GM23338 (cell line): Measurements from ENCODE around the gene DOK7.

Experiments used
- CREB1 ChIP-seq: fragments of 250-450 bp; sonication (Bioruptor Pico); IDR thresholded peaks from 2 replicates; pipeline ENCODE4 v1.5.0; 2020; ENCODE audit warnings: low read depth, mild to moderate bottlenecking, moderate library complexity
- CTCF ChIP-seq, 2 experiments: fragments of 200-600 bp in 1 of 2; sonication (generic) in 1 of 2; conservative IDR thresholded peaks; 2 replicates each; pipeline versions ENCODE4 v1.5.1 to v1.6.1; 2016 to 2017; ENCODE audit warnings: antibody characterized with exemption in 2 of 2, low read depth in 2 of 2, mild to moderate bottlenecking in 2 of 2, moderate library complexity in 1 of 2
- ETS1 ChIP-seq: IDR thresholded peaks from 2 replicates; pipeline ENCODE4 v1.6.1; 2016; ENCODE audit warnings: antibody characterized with exemption
- EZH2 ChIP-seq: fragments of 200-600 bp; sonication (generic); IDR thresholded peaks from one replicate; pipeline ENCODE4 v1.8.0; 2017; ENCODE audit warnings: antibody characterized with exemption, mild to moderate bottlenecking, low read depth; ENCODE audit not compliant: unreplicated experiment
- EZH2phosphoT487 ChIP-seq: fragments of 200-600 bp; sonication (generic); IDR thresholded peaks from one replicate; pipeline ENCODE4 v1.8.1; 2018; ENCODE audit warnings: antibody characterized with exemption; ENCODE audit not compliant: unreplicated experiment
- POLR2AphosphoS5 ChIP-seq: IDR thresholded peaks from 2 replicates; pipeline ENCODE4 v1.6.1; 2016; ENCODE audit warnings: antibody characterized with exemption, low read depth
- ZNF114 ChIP-seq: fragments of 250-450 bp; sonication (Bioruptor Pico); IDR thresholded peaks from 2 replicates; pipeline ENCODE4 v1.5.0; 2020; ENCODE audit warnings: mild to moderate bottlenecking, moderate library complexity

- TF ChIP-seq POLR2AphosphoS5 (no peak), ETS1 (no peak), CTCF (conservative IDR thresholded peaks at IDR 0.05; ENCODE audit: low read depth in 2 of 2) (no peak), CREB1 (no peak), ZNF114 (no peak), EZH2phosphoT487 (no peak), EZH2 (no peak)
Measured at GRCh38 chr4:3517731-3518510, 54.8 kb downstream of the DOK7 start.
